HPDE6-E6E7 (cell line): Measurements from ENCODE around the gene PRRG1.
"Not testable (repeated sequence)": the region's sequence is repeated elsewhere in the genome, so short reads cannot be mapped to it uniquely, and the experiment has no call there.

Experiments
- DNase-seq: peaks from one replicate; pipeline ENCODE4 v3.0.0; 2011; ENCODE audit warnings: missing footprints; ENCODE audit errors: extremely low spot score

Gene PRRG1

GRCh38 chrX:37378404-37378803, 29.2 kb downstream of the PRRG1 start:
- no peak for DNase-seq

DNA sequence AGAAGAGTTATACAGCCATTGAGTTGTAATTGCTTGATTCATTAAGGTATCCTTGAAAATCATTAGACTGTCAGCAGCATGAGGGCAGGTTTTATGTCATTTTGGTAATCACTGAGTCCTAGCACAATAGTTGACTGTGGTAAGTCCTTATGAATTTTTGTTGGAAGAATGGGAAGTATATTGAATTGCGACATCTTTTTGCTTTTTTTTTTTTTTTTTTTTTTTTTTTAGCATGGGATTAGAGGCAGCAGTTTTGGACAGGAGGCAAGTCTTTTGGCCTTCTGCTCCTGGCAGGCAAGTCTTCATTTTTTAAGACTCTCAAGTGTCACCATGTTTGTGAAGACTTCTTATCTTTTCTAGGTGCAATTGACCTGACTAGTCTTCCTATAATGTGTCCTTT, 29.7 kb downstream of the PRRG1 start:
- DNase-seq = no peak

DNA sequence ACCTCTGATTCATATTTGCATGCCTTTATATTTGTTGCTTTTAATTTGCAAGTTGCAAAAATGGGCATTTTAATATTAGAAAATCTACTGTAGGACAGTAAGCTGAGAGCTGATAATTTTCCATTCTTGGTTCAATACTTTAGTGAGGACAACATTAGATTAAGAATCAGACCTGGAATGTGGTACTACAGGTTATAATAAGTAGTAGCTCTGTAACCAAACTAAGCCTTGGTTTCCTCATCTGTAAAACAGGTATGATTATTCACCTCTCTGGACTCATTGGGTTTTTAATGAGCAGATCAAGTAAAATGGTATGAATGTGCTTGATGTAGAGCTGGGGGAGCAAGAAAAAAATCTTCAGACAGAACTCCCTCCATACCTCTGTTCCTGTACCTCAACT, 31.1 kb downstream of the PRRG1 start:
- no peak for DNase-seq

DNA sequence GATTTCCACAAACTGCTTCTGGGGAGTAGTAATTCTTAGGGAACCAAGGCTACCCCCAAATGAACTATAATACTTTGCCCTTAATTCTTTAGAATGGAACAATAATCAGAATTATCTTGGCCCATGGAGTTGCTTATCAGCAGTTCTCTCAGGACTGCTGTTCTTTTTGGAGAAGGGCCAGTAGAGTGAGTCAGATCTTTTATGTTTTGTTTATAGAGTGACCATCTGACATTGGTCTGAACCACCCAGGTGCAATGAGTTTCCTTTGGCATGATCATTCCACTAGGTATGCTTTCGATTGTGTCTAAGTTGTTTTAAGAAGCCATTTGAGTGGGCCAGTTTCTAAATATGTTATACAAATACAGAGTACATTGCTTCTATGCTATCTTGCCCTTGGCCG, 31.8 kb downstream of the PRRG1 start:
- peak; percentile 22 for DNase-seq

- no peak for DNase-seq
Measured at GRCh38 chrX:37383313-37383712, 34.1 kb downstream of the PRRG1 start.

GRCh38 chrX:37388413-37388812, 39.2 kb downstream of the PRRG1 start:
- DNase-seq = no peak

DNA sequence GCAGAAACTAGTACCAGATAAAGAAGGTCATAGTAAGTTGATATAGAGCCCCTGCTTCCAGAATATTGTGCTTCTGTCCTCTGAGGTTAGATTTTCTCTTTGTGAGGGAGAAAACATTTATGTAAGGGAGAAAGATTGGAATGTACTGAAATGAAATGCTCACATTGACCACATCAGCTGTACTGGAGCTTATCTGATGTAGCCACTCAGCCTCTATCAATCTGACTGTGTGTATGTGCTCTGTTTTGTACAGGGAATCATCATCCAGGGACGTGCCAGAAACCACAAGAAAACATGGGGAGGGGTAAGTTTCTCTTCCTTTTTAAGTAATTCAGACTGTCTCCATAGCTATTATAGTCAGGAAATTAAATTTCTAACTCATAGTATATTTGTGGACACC, 56.8 kb downstream of the PRRG1 start:
- DNase-seq = no peak

DNA sequence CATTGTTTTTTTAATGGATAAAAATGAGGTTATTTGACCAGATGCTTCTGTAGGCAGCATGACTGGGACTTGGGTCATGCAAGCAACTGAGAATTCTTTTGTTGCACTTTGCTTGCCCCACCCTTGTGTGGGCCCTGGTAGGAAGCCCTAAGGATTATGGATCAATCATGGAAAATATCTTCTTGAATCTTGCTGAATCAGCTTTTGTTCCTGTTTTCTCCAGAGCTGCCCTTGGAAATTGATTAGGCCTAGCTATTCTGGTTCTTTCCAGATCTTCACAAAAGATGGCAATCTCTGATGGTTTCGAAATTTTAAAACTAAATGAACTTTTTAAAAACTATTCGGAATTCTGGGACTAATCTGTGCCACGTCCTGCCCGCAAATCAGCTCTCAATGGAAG, 58.6 kb downstream of the PRRG1 start:
- DNase-seq = no peak

DNA sequence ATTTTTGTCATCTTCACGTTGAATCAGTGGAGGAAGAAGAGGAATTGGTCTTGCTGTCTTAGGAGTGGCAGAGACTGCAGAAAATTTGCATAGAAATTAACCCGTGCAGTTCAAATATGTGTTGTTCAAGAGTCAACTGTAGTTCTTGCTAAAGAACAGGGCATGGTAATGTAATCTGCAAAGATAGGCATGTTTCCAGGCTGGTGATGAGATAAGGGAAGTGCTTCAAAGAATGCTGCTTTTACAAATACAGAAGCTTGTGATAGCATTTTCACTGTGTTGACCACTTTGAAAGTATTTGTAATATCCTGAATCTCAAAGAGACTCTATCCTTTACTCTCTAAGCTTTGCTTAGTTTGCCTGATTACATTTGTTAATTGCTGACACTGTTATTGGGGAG, 60.1 kb downstream of the PRRG1 start:
- DNase-seq = no peak

GRCh38 chrX:37420185-37420584, 71.0 kb downstream of the PRRG1 start:
- no peak for DNase-seq

DNA sequence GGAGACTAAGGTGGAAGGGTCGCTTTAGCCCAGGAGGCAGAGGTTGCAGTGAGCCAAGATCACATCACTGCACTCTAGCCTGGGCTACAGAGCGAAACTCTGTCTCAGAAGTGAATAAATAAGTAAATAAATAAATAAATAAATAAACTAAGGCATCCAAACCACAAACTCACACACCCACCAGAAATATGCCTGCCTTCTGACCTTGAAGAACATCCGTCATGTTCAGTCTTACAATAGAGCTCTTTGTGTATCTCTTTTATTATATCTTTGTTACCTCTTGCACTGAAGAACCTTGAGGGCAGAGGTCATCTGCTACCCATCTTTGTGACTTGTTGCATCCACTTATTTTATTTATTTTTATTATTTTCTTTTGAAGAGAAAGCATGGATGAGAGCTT, 71.6 kb downstream of the PRRG1 start:
- DNase-seq = no peak

GRCh38 chrX:37424000-37424429, 74.9 kb downstream of the PRRG1 start:
- no peak for DNase-seq

DNA sequence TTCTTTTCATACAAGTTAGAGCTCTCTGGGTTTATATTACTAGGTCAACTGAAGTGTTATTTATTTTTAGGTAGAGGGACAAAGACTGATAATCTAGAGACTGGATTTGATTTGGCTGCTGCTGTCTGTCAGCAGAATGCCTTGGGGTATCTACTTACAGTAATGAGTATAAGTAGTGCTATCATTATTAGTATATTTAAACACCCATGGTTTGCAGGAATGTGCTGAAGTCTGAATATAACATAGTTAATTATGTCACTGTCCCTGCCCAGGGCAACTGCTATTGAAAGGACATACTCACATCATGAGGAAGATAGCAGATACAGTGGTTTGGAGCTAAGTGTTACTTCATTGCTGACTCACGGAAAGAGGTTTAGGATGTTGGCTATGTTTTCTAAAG, 76.2 kb downstream of the PRRG1 start:
- no peak for DNase-seq

DNA sequence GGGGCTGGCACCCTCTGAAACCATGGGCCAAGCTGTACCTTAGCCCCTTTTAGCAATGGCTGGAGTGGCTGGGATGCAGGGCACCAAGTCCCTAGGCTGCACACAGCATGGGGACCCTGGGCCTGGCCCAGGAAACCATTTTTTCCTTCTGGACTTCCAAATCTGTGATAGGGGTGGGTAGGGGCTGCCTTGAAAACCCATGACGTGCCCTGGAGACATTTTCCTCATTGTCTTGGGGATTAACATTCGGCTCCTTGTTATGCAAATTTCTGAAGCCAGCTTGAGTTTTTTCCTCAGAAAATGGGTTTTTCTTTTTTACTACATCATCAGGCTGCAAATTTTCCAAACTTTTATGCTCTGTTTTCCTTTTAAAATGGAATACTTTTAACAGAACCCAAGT, 79.8 kb downstream of the PRRG1 start:
- not testable (repeated sequence) for DNase-seq

DNA sequence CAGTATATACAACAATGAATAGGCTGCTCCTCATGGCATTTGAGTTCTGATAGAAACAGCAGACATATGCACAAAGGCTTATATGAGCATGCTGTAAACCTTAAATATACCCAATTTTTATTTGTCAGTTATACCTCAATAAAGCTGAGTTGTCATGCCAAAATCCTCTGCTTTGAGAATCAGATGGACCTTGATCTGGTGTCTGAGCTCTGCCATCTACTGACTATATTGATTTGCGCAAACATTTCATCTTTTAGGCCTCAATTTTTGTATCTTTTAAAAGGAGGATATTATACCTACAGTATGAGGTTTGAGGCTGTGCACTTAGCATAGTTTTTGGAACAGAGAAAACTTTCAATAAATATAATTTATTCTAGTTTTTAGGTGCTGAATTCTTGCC, 85.2 kb downstream of the PRRG1 start:
- DNase-seq = no peak

GRCh38 chrX:37437160-37437559, 88.0 kb downstream of the PRRG1 start:
- no peak for DNase-seq

DNA sequence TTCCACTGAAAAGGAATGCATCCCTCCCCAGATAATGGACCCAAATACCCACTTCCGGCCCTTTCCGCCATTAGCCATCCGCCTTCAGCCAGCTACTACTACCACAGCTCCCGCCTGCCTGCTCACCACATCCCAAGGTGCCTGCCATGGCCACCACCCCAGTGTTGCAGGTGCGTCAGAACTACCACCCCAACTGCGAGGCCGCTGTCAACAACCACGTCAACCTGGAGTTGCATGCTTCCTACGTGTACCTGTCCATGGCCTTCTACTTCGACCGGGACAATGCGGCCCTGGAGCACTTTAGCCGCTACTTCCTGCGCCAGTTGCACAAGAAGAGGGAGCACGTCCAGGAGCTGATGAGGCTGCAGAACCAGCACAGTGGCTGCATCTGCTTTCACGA, 92.2 kb downstream of the PRRG1 start:
- DNase-seq = no peak

- no peak for DNase-seq
Measured at GRCh38 chrX:37445182-37445581, 96.0 kb downstream of the PRRG1 start.

DNA sequence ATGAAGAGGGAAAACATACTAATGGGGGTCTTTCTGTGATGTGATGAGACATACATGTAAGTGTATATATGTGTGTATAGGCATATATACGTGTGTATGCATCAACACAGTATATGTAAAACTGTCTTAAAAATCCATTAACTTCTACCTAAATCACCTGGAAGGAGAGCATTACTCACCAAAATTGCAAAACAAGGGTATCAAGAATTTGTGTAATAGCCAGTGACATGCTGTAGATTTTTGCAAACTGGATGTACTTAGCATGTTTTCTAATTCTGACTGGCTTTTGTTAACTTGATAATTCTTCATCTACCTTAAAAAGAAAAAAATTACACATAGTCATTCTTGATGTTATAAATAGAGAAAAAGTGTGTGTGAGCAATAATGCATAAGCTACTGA, 104.7 kb downstream of the PRRG1 start:
- no peak for DNase-seq

GRCh38 chrX:37454537-37455285, 105.5 kb downstream of the PRRG1 start:
- peak; percentile 25 for DNase-seq

GRCh38 chrX:37455381-37455780, 106.2 kb downstream of the PRRG1 start:
- DNase-seq = no peak

DNA sequence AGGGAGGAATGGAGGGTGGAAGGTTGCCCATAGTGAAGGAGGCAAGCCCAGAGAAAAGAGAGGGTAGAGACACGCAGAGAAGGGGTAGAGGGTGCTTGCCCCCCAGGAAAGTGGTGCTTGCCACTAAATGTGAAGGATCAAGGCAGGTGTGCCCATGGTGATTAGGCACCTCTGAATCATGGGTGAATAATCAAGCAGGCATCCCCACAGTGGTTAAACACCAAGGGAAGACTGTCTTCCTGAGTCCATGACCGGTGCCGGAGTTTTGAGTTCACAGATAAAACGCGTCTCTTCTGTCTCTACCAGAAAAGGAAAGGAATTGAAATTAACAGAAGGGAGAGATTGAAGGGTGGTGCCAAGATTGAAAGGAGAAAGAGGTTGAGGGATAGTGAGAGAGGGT, 111.1 kb downstream of the PRRG1 start:
- not testable (repeated sequence) for DNase-seq

GRCh38 chrX:37462346-37462745, 113.2 kb downstream of the PRRG1 start:
- DNase-seq = no peak

GRCh38 chrX:37468124-37468739, 119.1 kb downstream of the PRRG1 start:
- DNase-seq = no peak
